GM12801 (cell line): ENCODE measurements around the gene CTNND2.

ENCODE experiments used
- TF ChIP-seq, protein P1 (sequence below): IDR thresholded peaks from one replicate; pipeline ENCODE4 v1.5.1; 2011; ENCODE audit warnings: control low read depth; ENCODE audit not compliant: insufficient read length; ENCODE audit errors: extremely low read depth

Gene CTNND2

DNA sequence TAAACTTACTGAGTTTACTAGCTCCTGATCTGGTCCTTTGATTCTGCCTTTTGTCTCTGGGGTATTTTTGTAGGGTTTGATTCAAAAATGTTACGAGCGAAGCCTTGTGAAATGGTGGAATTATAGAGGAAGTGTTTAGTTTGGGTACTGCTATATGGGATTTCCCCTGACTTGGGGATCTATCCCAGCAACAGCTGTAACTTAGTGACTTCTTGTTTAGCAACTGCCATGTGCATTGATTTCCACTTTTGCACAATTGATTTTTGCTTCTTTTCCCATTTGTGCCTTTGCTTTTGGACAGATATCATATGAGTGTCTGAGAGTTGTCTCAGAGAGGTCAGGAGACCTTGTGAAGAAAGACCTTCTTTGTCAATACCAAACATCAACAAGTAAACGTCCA is 894.7 kb downstream of the CTNND2 start:
- TF ChIP-seq, protein P1, sequence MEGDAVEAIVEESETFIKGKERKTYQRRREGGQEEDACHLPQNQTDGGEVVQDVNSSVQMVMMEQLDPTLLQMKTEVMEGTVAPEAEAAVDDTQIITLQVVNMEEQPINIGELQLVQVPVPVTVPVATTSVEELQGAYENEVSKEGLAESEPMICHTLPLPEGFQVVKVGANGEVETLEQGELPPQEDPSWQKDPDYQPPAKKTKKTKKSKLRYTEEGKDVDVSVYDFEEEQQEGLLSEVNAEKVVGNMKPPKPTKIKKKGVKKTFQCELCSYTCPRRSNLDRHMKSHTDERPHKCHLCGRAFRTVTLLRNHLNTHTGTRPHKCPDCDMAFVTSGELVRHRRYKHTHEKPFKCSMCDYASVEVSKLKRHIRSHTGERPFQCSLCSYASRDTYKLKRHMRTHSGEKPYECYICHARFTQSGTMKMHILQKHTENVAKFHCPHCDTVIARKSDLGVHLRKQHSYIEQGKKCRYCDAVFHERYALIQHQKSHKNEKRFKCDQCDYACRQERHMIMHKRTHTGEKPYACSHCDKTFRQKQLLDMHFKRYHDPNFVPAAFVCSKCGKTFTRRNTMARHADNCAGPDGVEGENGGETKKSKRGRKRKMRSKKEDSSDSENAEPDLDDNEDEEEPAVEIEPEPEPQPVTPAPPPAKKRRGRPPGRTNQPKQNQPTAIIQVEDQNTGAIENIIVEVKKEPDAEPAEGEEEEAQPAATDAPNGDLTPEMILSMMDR, result no peak

DNA sequence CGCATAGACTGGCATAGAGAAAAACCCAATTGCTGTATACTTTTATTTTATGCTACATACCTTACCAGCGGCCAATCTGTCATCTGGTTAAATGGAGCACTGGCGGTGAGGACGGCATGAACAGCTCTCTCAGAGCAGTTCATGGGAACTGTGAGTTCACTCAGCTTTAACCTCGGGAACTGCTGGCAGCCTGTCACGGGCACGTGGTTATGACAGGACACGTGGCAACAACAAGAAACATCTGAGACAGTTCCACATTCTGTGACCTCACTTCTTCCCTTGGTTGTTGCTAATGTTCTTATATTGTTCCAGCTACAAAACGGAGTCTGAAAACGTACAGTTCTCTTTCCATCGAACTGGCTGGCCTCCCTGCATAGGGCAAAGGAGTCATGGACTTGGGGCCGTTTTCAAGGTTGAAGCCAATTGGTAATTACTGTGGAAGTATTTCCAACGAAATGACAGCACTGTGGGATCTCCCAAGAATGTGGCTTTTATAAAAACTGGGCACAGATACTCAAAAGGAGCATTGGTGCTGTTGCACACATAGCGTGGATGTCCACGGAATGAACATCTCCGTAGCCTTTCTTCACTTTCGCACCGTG is 896.9 kb downstream of the CTNND2 start:
- TF ChIP-seq, protein P1, result no peak

DNA sequence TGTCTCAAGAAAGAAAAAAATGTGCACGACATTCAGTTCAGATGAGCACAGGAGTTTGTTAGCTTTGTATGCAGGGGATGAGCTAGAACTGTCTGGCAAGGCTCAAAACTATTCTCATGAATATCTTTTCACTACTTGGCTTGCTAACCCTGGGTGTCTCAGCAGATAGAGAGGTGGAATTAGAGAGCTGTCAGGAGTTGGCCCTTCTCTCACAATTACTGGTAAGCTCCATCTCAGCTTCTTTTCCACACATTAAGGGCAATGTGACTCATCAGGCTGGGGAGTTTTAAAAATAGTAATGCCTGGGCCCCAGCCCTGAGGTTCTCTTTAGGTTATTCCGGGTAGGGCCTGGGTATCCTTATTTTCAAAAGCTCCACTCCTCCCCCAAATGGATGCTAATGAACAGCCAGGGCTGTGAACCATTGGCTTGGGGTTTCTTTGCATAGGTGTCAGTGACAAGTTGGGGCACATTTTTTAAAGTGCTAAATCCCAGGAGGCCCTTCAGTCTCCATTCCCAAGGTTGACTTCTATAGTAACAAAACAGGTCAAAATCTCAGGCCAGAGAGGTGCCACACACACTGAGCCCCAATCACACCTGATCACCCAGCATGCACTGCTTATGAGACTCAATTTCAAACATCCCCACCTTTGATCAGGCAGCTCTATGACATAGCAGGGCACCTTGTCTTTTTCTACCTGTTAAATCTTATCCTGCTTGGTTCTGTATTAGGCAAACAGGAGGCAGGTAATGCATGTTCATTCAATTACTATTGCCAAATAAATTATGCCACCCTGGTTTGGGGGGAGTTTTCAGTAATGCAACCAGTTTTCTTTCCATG is 903.5 kb downstream of the CTNND2 start:
- TF ChIP-seq, protein P1, result no peak

DNA sequence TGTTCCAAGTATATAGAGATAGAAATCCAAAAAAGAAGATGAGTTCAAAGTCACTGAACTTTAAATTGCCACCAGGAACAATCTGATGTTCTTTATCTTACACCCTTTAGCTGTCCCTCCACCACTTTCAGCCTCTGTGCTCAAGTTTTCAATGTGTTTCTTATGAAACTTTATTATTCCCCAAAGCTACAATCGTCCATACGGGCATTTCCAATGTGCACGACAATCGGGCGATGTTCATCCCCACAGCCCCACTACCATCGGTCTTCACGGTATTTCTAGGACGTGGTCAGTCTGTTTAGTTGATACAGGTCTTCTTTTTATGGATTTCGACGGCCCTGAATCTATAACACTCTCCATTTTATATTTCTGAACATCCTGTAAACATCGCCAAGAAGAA is 904.5 kb downstream of the CTNND2 start:
- TF ChIP-seq, protein P1, result no peak

DNA sequence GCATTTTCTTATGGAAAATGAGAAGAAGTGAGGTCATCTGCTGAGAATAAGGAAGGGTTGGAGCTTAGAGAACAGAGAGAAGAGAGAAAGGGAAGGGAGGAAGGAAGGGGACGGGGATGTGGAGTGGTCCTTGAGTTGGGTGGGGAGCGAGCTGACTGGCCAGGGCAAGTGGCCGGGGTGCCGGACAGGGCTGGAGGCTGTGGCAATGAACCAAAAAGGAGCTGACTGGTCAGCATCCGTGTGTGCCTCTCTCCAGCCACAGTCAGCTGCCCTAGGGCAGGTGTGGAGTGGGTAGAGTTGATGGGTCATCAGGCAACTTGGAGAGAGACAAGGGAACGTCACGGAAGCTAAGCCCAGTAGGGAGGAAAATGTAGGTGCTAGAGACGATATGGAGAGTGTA is 908.4 kb downstream of the CTNND2 start:
- TF ChIP-seq, protein P1, result no peak

DNA sequence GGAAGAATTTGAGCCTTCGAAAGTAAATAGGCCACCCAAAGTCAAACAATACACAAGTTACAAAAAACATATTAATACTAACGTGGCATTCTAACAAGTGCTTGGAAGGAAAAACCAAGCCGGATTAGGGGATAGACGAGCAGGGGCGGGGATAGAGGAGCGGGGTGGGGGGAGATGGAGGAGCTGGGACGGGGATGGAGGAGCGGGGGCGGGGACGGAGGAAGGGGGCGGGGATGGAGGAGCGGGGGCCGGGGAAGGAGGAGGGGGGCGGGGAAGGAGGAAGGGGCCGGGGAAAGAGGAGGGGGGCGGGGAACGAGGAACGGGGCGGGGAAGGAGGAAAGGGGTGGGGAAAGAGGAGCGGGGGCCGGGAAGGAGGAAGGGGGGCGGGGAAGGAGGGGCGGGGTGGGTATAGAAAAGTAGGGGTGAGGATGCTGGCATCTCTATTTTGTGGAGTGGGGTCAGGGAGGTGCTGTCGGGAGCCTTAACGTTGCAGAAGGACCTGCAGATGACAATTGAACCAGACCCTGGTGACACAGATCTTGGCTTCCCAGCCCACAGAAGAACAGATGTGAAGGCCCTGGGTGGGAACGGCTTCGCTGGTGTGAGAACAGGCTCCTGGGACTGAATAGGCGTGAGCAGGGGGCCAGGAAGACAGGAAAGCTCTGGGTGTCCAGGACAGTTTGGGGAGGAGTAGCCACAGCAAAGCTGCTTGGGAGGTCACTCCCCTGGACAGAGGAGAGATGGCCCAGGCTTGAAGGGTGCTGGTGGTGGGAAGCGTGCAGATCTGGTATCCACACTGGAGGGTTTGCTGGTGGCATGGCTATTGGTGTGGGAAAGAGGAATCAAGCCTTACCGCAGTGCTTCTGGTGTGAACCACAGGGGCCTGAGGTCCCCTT is 909.9 kb downstream of the CTNND2 start:
- TF ChIP-seq, protein P1, result no peak

DNA sequence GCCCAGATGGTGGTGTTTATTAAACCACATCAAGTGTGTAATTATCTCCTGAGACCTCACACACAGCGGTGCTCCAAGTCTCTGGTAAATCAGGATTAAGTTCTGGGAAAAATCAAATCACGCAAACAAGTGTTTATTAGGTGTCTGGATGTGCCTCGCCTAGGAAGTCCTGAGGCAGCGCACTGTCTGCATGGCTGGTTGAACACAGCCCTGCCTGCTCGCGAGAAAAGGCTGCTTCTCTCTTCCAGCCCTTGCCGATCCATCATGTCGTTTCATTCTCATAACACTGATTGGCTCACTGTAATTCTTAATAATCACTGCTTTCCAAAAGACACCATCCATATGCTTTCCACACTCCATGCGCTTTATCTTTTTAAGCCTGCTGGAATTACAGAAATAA is 913.6 kb downstream of the CTNND2 start:
- TF ChIP-seq, protein P1, result no peak
